Forelimb muscle (tissue), 1 donor: ENCODE measurements around the gene PDE6C. TPM values are rescaled to one million over a fixed set of nuclear protein-coding genes. Genes with fewer than 3 reads are reported as not detected.

ENCODE experiments used
- DNase-seq: peaks from one replicate; pipeline ENCODE4 v3.0.0-alpha.2; 2013; ENCODE audit warnings: low read depth
- polyA plus RNA-seq: library from polyadenylated mRNA; unstranded; fragments of 120-200 nt; gene quantifications from one replicate; pipeline ENCODE4 v1.2.1, GENCODE V29; 2013; ENCODE audit not compliant: insufficient read length

The PDE6C gene
- polyA plus RNA-seq, 1 donor = 0.58 TPM

DNA sequence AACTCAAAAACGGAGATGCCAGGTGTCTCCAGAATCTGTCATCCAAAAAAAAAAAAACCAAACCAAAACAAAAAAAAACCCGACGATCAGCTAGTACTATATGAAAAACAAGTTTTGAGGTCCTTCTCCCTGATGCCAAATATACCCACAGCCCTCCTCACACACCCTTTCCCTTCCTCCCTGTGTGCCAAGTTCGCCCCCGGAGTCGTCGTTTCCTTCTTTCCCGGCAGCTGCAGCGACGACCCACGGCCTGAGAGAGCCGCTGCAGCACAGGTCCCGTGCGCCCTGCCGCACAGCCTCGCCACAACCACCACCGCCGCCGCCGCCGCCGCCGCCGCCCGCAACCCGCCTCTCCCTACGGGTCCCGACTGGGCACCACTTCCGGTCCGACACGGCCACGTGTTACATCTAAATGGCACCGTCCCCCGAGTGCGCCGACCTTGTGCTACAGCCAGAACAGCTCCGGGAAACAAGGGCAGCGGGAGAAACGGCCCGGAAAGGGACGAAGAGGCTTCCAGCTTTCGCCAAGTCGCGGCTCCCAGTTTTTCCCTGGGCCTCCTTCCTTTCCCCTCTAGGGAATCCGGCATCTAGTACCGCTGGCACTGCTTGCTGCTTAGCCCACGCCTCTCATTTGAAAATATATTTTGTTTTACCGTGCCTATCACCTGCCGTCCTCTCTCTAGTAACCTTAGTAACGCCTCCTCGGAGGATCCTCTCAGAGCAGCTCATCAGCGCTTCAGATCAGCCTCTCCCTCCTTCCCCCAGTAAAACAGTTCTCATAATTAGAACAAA is 90.1 kb downstream of the PDE6C start, which contains the start of gene FRA10AC1:
Gene FRA10AC1, minus strand, starts transcription at position 383 of the 792 bp plus-strand sequence. CDS start 2,486 bp downstream, outside the sequence.
- DNase-seq = peak; percentile 77

DNA sequence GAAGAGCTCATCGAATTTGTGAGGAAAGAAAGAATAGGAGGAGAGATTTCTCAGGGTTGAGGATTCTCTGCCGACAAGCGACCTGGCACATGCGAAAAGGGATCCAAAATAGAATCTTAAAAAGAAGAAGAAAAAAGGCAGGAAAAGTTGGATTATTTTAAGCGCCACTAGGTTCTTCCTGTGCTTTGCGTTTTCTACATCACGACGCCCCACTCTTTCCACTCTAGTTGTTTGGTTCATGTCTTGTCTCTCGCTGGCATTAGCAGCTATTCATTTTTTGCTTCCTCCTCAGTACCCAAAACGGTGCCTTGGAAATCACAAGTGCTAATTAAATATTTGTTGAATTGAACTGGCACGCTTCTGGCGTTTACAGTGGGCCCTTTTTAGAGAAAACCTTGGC is 90.7 kb downstream of the PDE6C start:
- DNase-seq = no peak

DNA sequence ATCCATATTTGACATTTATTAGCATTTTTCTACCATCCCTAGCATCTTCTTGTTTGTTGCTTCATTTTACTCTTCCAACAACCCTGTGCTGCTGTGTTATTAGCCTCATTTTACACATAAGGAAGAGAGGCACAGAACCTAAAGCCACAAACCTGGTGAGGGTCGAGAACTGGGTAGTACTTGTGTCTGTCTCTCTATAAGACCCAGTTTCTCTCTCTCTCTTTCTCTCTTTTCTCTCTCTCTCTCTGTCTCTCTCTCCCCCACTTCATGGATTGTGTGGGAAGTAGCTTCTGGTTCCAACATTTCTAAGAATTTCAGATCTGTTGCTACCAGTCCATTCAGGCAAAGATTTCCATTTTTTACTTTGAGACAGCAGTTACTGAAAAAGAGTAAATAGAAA is 91.5 kb downstream of the PDE6C start:
- no peak for DNase-seq

DNA sequence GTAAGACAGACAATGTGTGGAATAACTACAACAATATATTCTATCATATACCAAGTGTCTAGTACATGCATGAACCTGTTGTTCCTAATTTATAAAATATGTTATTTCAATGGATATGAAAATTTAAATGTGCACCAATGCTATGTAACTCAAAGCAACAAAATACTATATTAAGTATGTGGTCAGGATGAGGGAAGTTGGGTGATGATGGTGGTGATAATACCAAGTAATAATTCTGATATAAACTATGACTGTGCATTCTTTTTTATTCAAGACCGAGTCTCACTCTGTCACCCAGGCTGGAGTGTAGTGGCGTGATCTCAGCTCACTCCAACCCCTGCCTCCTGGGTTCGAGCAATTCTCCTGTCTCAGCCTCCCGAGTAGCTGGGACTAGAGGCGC is 92.1 kb downstream of the PDE6C start:
- DNase-seq = no peak

DNA sequence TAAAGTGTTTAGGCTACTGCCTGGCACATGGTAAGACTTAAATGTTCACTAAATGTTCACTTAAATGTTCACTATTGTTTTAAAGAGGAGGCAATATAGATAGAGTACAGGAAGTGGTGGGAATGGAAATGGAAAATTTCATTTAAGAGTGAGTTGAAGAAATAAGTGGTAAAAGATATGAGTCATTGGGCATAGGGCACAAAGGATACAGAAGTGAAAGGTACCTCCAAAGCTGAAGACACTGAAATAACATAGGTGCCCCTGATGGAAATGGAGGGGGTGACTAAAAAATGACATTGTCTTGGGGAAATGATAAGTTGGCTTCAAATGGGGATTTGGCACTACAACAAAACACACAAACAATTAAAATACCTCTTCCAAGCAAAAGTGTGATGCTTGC is 95.3 kb downstream of the PDE6C start:
- no peak for DNase-seq

DNA sequence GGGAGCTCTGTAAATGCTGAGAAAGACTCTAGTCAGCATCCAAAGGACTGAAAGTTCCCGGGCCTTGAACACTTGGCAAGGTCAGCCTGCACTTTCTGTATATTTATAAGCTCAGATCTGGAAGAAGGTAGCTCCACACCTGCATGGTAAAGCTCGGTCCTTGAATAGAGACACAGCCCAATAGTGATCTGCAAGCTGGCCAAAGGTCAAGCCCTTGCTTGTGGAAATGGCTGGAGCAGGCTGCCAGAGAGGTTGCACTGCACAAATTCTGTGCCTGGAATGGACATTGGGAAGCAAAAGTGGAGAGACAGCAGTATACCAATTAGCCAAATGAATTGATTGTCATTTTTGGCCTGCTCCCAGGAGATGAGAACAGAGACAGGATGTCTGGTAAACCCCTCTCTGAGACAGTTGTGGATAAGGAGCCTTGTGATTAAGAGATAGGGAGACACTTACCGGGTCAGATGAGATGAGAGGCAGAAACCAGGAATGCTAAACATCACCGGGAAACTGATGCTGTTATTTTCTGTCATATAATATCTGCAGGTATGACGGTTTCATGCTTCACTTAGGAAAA is 98.1 kb downstream of the PDE6C start:
- DNase-seq = no peak

DNA sequence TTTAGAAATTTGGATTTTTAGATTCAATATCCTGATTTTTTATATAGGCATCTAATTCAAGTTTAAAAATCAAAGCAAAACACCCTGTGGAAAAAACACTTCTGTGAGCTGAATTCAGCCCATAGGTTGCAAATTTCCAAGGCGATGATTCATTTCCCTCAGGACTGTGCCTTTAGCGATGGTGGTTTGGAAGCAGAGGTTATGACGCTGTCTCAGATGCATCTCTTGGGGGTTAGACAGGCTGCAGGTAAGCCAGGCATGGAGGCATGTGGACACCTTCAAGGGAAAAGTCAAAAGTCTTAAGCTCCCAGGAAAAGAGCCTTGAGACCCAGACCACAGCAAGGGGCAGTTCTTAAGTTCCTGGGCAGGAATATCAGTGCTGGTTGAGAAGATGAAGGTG is 99.6 kb downstream of the PDE6C start:
- DNase-seq = no peak

DNA sequence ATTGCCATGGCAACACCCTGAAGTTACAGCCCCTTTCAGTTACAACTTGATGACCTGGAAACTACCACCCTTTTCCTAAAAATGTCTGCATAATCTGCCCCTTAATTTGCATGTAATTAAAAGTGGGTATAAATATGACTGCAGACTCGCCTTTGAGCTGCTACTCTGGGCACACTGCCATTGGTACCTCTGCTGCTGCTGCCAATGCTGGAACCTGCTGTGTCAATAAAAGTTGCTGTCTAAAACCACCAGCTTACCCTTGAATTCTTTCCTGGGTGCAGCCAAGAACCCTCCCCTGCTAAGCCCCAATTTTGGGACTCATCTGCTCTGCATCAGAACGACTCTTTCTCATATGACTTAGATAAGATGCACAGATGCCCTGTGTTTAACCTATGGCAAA is 100.3 kb downstream of the PDE6C start:
- DNase-seq = no peak

DNA sequence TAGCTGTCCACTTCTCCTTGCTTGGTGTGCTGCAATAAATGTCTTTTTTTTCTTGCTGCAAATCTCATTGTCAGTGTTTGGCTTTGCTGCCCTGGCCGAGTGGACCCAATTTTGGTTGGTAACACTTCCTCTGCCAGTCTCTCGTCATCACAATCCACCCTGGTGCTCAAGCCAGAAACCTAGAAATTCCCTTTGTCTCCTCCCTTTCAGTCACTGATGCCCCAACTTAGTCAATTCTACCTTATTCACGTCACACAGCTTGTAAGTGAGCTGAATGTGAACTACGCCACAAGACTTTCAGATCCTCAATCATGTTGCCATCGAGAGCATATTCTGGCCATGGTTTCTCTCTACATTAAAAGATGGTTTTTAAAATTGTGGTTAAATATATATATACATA is 103.0 kb downstream of the PDE6C start:
- no peak for DNase-seq

Other genes with a start within 250 kb of the PDE6C start
- gene MYOF, start 130.2 kb upstream of the PDE6C start, polyA plus RNA-seq = 52.4 TPM
- 6.2 TPM for gene CEP55, start 115.9 kb upstream of the PDE6C start, polyA plus RNA-seq
- gene FFAR4, start 45.9 kb upstream of the PDE6C start, polyA plus RNA-seq = 0.04 TPM
- 1.9 TPM for gene RBP4, start 11.3 kb upstream of the PDE6C start, polyA plus RNA-seq
- 25.9 TPM for gene FRA10AC1, start 90.1 kb downstream of the PDE6C start, polyA plus RNA-seq
- 34.6 TPM for gene LGI1, start 145.4 kb downstream of the PDE6C start, polyA plus RNA-seq